ENCODE measurements around the gene KIAA1671. TPM values are rescaled to one million over a fixed set of nuclear protein-coding genes. Genes with fewer than 3 reads are reported as not detected.
"Not testable (repeated sequence)": the region's sequence is repeated elsewhere in the genome, so short reads cannot be mapped to it uniquely, and the experiment has no call there.

KIAA1671 gene
- total RNA-seq, 1 experiment from 2014 or later: 18.6 TPM

DNA sequence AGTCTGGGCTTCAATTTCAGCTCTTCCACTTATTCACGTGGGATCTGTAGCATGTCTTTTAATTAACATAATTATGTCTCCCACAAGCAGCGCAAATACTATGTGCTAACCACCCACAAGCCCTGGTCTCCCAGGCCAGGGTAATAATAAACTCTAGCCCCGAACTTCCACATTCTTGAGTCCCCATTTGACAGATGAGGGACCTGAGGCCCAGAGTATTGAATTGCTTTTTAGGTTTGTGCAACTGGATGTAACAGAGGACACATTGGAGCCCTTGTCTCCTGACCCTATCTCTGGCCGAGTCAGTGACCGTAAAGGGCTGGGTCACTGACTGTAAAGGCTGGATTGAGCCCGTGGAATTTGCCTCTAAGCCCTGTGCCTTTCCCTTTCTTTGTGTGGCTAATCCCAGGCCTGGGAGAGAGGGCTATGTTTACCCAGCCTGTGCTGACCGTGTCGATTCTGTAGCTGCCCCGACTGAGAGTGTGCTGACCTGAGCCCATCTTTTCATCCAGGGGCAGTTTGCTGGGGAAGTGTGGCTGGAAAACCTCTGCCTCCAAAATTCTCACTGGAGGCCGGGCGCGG, 270.8 kb downstream of the KIAA1671 start:
- H3K27me3 ChIP-seq (ENCODE audit: low read length): no peaks in the 10 kb centered on the region
- no peak for ATAC-seq
- CTCF ChIA-PET: no interaction called here
- no peak overlapping the region for H3K4me2 ChIP-seq (ENCODE audit: low read length)
- no peak for DNase-seq
- intact Hi-C loops (cut with micrococcal nuclease): no loop called here
- H3K79me2 ChIP-seq (ENCODE audit: low read length): no peaks in the 10 kb centered on the region
- no TSS peak for BruUV-seq (replicated peaks)
- no peaks in the 10 kb centered on the region for H4K20me1 ChIP-seq (ENCODE audit: low read length)
- H3K4me1 ChIP-seq (ENCODE audit: insufficient read depth, low read length): no peaks in the 10 kb centered on the region
- H3K4me3 ChIP-seq (ENCODE audit: low read length): no peak overlapping the region
- no peak overlapping the region for H2AFZ ChIP-seq (ENCODE audit: low read length)
- H3K9me2 ChIP-seq (replicated peaks; ENCODE audit: low read length): no peaks in the 10 kb centered on the region
- no peaks in the 10 kb centered on the region for H3F3A ChIP-seq (ENCODE audit: low read length, unreplicated experiment)
- no peak overlapping the region for H3K9ac ChIP-seq (ENCODE audit: low read length)
- POLR2A ChIA-PET (ENCODE audit: unreplicated experiment): no interaction called here
- H3K27ac ChIP-seq (ENCODE audit: low read length): no peak overlapping the region
- TF ChIP-seq EZH2 (IDR thresholded peaks at IDR 0.05; ENCODE audit: low read length, unreplicated experiment) (no peak), EZH2phosphoT487 (IDR thresholded peaks at IDR 0.05; ENCODE audit: borderline replicate concordance, low read length) (no peak)
- TF ChIP-seq, protein P1, sequence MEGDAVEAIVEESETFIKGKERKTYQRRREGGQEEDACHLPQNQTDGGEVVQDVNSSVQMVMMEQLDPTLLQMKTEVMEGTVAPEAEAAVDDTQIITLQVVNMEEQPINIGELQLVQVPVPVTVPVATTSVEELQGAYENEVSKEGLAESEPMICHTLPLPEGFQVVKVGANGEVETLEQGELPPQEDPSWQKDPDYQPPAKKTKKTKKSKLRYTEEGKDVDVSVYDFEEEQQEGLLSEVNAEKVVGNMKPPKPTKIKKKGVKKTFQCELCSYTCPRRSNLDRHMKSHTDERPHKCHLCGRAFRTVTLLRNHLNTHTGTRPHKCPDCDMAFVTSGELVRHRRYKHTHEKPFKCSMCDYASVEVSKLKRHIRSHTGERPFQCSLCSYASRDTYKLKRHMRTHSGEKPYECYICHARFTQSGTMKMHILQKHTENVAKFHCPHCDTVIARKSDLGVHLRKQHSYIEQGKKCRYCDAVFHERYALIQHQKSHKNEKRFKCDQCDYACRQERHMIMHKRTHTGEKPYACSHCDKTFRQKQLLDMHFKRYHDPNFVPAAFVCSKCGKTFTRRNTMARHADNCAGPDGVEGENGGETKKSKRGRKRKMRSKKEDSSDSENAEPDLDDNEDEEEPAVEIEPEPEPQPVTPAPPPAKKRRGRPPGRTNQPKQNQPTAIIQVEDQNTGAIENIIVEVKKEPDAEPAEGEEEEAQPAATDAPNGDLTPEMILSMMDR (conservative IDR thresholded peaks at IDR 0.05; ENCODE audit: low read depth, low read length): no peak
- no peaks in the 10 kb centered on the region for H3K9me3 ChIP-seq (ENCODE audit: low read length)
- no peaks in the 10 kb centered on the region for H3K36me3 ChIP-seq (ENCODE audit: low read depth, low read length)

DNA sequence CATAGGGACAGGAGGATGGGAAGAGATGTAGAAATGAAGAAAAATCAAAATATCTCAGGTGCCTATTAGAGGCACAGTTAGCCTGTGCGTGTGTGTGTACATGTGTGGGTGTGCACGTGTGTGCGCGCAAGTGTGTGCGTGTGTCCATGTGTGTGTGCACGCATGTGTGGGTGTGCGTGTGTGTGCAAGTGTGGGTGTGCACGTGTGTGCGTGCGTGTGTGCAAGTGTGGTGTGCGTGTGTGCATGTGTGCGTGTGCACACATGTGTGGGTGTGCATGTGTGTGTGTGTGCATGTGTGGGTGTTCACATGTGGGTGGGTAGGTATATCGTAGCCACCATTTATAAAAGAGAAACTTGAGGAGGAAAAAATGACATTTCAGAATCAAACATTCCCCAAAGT, 276.3 kb downstream of the KIAA1671 start:
- Histone ChIP-seq H3K79me2 (ENCODE audit: low read length) (no peaks in the 10 kb centered on the region), H3K9ac (ENCODE audit: low read length) (no peak overlapping the region), H3K4me1 (ENCODE audit: insufficient read depth, low read length) (no peaks in the 10 kb centered on the region), H2AFZ (ENCODE audit: low read length) (no peak overlapping the region), H3K27ac (ENCODE audit: low read length) (no peak overlapping the region), H3K9me2 (replicated peaks; ENCODE audit: low read length) (no peaks in the 10 kb centered on the region), H3K4me3 (ENCODE audit: low read length) (no peak overlapping the region), H3K4me2 (ENCODE audit: low read length) (no peak overlapping the region), H3F3A (ENCODE audit: low read length, unreplicated experiment) (no peaks in the 10 kb centered on the region), H3K9me3 (ENCODE audit: low read length) (no peaks in the 10 kb centered on the region), H3K36me3 (ENCODE audit: low read depth, low read length) (no peaks in the 10 kb centered on the region), H4K20me1 (ENCODE audit: low read length) (no peaks in the 10 kb centered on the region), H3K27me3 (ENCODE audit: low read length) (no peaks in the 10 kb centered on the region)
- DNase-seq (no peak), ATAC-seq (no peak)
- ChIA-PET POLR2A (ENCODE audit: unreplicated experiment) (no interaction called here), CTCF (no interaction called here)
- BruUV-seq (replicated peaks): no TSS peak
- intact Hi-C loops (cut with micrococcal nuclease): no loop called here
- TF ChIP-seq, protein P1 (conservative IDR thresholded peaks at IDR 0.05; ENCODE audit: low read depth, low read length): no peak
- TF ChIP-seq EZH2phosphoT487 (IDR thresholded peaks at IDR 0.05; ENCODE audit: borderline replicate concordance, low read length) (no peak), EZH2 (IDR thresholded peaks at IDR 0.05; ENCODE audit: low read length, unreplicated experiment) (no peak)

DNA sequence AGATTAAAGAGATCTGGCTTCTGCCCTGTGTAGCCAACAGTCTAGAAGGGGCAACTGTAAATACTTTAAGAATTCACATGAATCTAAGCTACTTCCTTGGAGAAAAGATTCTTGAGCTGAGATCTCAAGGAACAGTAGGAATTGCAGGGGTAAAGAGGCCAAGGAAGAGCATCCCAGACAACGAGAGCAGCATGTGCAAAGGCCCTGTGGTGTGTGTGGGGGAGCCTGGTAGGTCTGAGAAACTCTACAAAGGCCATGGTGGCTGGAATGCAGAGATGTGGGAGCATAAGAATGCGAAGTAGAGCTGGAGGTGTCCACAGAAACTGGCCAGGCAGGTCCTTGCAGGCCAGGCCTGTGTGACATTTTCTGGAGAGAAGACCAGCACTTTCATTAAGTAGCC, 278.2 kb downstream of the KIAA1671 start:
- intact Hi-C loops (cut with micrococcal nuclease): loop anchor here (10.0 kb wide), 1 partner anchor 544 kb away; no protein-coding TSS in a partner anchor
- H2AFZ ChIP-seq (ENCODE audit: low read length); H3K4me1 ChIP-seq (ENCODE audit: insufficient read depth, low read length); H3K9ac ChIP-seq (ENCODE audit: low read length); H3K36me3 ChIP-seq (ENCODE audit: low read depth, low read length); H3K4me2 ChIP-seq (ENCODE audit: low read length); BruUV-seq (replicated peaks); POLR2A ChIA-PET (ENCODE audit: unreplicated experiment); H3K27ac ChIP-seq (ENCODE audit: low read length); H3K79me2 ChIP-seq (ENCODE audit: low read length); CTCF ChIA-PET; H3K9me2 ChIP-seq (replicated peaks; ENCODE audit: low read length); H3K4me3 ChIP-seq (ENCODE audit: low read length); H3F3A ChIP-seq (ENCODE audit: low read length, unreplicated experiment); ATAC-seq; H3K27me3 ChIP-seq (ENCODE audit: low read length); DNase-seq; H3K9me3 ChIP-seq (ENCODE audit: low read length); H4K20me1 ChIP-seq (ENCODE audit: low read length): not testable (repeated sequence)
